Measurements from ENCODE around the gene USP16. TPM values are rescaled to one million over a fixed set of nuclear protein-coding genes. Genes with fewer than 3 reads are reported as not detected.

Gene USP16
- total RNA-seq, 1 donor from 2014 or later = 33.4 TPM

GRCh38 chr21:29102791-29103257 is 78.4 kb downstream of the USP16 start:
- Histone ChIP-seq H3K36me3 (no peaks in the 10 kb centered on the region), H3K4me1 (no peaks in the 10 kb centered on the region), H3K27ac (no peak overlapping the region), H3K27me3 (ENCODE audit: low read depth) (no peaks in the 10 kb centered on the region), H3K4me3 (no peak overlapping the region), H3K9me3 (no peaks in the 10 kb centered on the region)
- intact Hi-C loops (cut with DNase I) = no loop called here
- no peak for DNase-seq
- no peak for ATAC-seq
- no peak for TF ChIP-seq CTCF (IDR thresholded peaks at IDR 0.05)

Other genes with a start within 250 kb of the USP16 start
- 22.0 TPM for gene LTN1, start 31.8 kb upstream of the USP16 start, total RNA-seq
- 10.8 TPM for gene RWDD2B, start 5.3 kb upstream of the USP16 start, total RNA-seq
- 111 TPM for gene CCT8, start 49.0 kb downstream of the USP16 start, total RNA-seq
- gene MAP3K7CL, start 106.0 kb downstream of the USP16 start, total RNA-seq = 8.3 TPM